Mammary epithelial cell (primary cell): ENCODE measurements around the gene GOLGA6L10.
"Not testable (repeated sequence)": the region's sequence is repeated elsewhere in the genome, so short reads cannot be mapped to it uniquely, and the experiment has no call there.

Experiments
- EZH2 ChIP-seq: IDR thresholded peaks from 2 replicates; pipeline ENCODE4 v1.6.1; 2012; ENCODE audit warnings: low read length, inconsistent platforms, borderline replicate concordance
- TF ChIP-seq, protein P1 (sequence below), 2 donors: IDR thresholded peaks in 1 of 2; conservative IDR thresholded peaks in 1 of 2; 2 replicates each; pipeline ENCODE4 v1.5.1; 2011 to 2012; ENCODE audit warnings: inconsistent platforms in 2 of 2, low read length in 2 of 2, mild to moderate bottlenecking in 2 of 2, control low read depth in 1 of 2, low read depth in 1 of 2; ENCODE audit not compliant: insufficient read depth in 1 of 2; ENCODE audit errors: extremely low read depth in 1 of 2

GRCh38 chr15:82334554-82334932 lies 14.7 kb downstream of the GOLGA6L10 start:
- TF ChIP-seq, protein P1, sequence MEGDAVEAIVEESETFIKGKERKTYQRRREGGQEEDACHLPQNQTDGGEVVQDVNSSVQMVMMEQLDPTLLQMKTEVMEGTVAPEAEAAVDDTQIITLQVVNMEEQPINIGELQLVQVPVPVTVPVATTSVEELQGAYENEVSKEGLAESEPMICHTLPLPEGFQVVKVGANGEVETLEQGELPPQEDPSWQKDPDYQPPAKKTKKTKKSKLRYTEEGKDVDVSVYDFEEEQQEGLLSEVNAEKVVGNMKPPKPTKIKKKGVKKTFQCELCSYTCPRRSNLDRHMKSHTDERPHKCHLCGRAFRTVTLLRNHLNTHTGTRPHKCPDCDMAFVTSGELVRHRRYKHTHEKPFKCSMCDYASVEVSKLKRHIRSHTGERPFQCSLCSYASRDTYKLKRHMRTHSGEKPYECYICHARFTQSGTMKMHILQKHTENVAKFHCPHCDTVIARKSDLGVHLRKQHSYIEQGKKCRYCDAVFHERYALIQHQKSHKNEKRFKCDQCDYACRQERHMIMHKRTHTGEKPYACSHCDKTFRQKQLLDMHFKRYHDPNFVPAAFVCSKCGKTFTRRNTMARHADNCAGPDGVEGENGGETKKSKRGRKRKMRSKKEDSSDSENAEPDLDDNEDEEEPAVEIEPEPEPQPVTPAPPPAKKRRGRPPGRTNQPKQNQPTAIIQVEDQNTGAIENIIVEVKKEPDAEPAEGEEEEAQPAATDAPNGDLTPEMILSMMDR (conservative IDR thresholded peaks at IDR 0.05 in 1 of 2, IDR thresholded peaks at IDR 0.05 in 1 of 2; ENCODE audit: extremely low read depth in 1 of 2, insufficient read depth in 1 of 2, low read depth in 1 of 2, low read length in 2 of 2) = not testable (repeated sequence)
- not testable (repeated sequence) for TF ChIP-seq EZH2
